Central memory CD4-positive, alpha-beta T cell (primary cell): Measurements from ENCODE around the gene RAB33B.
"Not testable (repeated sequence)": the region's sequence is repeated elsewhere in the genome, so short reads cannot be mapped to it uniquely, and the experiment has no call there.

Experiments
- DNase-seq: peaks from one replicate; pipeline ENCODE4 v3.0.0; 2022
- total RNA-seq, 3 experiments: gene quantifications; one replicate each; lab custom pipeline; 2026; lab: John Stamatoyannopoulos, UW

Gene RAB33B
- 16.8 to 51.4 (median 36.3) reads per million in 3 experiments for total RNA-seq

DNA sequence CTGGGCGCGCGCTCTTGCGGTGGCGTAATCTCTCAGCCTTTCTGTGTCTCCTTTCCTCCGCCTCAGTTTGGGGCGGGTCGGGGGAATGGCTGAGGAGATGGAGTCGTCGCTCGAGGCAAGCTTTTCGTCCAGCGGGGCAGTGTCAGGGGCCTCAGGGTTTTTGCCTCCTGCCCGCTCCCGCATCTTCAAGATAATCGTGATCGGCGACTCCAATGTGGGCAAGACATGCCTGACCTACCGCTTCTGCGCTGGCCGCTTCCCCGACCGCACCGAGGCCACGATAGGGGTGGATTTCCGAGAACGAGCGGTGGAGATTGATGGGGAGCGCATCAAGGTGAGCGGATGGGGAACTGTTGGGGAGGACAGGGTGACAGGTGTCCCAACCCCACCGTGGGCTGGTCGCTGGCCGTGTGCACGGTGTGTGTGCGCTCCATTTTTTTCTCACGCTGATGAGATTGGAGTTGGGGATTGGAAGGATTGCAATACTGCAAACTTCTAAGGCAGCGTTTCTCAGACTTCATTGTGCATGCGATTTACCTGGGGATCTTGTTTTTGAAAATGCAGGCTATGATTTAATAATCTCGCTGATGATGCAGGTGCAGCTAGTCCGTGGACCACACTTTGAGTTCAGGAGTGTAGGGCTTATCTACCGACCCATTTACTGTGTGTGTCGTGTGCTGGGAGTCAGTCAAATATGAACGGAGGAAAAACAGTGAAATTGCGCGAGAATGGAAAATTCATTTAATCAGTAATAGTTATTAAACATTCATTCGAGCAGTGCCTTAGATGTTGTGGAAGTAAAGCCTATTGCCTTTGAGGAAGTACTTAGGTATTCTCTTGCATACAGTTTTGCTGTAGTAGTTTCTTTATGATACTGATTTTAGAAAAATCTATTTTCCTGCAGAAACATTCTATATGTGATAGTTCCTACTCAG, at the start of gene RAB33B:
Gene RAB33B, plus strand, starts transcription at position 11 of the 935 bp plus-strand sequence. Its CDS starts 75 bp downstream, at position 86.
- no peak for DNase-seq

DNA sequence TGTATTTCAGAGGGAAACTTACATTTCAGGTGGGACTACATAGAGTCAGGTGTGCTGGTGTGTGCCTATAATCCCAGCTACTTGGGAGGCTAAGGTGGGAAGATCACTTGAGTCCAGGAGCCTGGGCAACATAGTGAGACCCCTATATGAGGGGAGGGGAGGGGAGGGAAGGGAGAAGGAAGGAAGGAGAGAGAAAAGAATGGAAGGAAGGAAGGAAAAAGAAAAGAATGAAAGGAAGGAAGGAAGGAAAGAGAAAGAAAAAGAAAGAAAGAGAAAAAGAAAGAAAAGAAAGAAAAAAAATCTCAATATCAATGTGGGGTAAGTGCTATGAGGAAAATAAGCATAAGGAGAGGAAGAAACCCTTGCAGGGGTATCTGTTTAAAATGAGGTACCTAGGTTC, 43.6 kb upstream of the RAB33B start:
- DNase-seq, result no peak

DNA sequence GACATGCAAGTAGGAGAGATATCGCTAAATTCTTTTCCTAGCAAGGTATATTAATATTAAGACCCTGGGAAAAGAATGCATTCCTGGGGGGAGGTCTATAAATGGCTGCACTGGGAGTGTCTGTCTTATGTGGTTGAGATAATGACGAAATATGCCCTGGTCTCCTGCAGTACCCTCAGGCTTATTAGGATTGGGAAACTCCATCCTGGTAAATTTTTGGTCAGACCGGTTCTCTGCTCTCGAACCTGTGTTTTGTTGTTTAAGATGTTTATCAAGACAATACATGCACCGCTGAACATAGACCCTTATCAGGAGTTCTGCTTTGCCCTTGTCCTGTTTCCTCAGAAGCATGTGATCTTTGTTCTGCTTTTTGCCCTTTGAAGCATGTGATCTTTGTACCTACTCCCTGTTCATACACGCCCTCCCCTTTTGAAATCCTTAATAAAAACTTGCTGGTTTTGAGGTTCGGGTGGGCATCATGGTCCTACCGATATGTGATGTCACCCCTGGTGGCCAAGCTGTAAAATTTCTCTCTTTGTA, 39.2 kb upstream of the RAB33B start:
- not testable (repeated sequence) for DNase-seq

DNA sequence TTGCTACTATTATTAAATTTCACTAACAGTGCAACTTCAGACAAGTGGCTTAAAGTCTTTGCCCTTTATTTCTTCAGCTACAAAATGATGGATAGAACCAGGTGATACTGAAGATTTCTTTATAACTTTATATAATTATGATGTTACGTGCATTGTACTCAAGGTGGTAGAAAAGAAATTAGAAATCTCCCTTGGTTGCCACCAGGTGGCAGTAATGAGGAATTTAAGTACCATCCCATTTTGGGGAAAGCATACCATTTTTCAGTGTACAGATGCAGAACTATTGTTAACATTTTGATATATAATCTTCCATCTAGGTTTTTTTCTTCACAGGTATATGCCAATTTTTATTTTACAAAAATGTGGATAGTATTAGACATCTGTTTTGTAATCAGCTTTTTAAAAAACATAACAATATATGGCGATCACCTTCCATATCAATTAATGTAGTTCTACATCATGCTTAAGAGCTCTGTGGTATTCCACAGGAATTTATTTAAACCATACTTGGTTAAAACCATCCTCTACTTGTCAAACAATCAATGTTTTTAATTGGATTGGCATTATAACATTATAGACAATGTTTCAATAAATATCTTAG, 37.7 kb upstream of the RAB33B start:
- DNase-seq, result peak; percentile 26

DNA sequence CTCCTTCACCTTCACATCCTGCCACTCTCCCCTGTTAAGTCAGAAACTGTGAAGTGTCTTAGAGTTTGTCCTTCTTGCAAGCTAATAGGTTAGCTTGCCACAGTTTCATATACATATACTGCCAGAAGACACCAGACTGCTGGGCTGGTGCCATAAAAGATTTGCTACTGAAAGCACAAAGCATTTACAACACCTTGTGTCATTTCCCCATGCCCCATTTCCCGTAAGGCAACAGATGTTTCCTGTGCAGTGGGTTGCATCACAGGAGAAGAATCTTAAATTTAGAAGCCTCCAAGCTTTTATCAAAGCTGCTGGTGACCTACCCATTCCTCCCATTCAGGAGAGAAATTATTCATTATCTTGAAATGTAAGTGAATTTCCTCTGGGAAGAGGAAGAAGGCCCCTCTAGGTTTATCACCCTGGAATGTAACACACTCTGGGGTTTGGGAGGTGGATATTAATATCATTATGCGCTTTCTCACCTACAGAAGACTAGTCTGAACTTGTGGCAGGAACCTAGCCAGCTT, 34.5 kb upstream of the RAB33B start:
- no peak for DNase-seq

DNA sequence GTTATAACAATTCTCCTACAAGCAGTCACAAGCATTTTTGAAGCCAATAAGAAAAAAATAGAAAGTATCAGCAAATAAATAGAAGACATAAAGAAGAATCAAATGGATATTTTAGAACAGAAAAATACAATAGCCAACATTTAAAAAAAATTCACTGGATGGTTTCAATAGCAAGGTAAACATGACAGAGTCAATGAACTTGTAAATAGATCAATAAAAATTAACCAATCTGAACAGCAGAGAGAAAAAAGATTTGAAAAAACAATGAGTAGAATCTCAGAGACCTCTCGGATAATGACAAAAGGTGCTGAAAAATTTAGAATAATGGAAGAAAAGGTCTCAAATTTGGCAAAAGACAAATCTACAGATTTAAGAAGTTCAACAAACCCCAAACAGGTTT, 33.3 kb upstream of the RAB33B start:
- DNase-seq, result no peak

DNA sequence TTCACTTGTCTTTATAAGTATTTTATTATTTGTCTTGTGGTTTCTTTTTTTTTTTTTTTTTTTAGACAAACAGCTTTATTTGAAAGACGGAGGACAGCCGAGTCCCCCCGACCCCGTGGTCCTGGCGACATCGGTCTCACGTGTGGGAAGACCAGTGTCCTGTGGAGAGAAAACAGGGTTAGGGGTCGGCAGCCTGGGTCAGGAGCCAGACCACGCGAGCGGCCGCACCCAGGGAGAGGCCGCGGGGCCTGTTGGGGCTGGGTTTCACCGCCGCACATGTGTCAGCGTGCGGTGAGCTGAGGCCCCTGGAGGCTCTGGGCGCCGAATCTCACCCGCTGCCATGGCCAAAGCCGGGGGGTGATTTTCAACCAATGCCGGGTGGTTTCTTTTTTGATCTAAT, 17.8 kb upstream of the RAB33B start:
- no peak for DNase-seq

DNA sequence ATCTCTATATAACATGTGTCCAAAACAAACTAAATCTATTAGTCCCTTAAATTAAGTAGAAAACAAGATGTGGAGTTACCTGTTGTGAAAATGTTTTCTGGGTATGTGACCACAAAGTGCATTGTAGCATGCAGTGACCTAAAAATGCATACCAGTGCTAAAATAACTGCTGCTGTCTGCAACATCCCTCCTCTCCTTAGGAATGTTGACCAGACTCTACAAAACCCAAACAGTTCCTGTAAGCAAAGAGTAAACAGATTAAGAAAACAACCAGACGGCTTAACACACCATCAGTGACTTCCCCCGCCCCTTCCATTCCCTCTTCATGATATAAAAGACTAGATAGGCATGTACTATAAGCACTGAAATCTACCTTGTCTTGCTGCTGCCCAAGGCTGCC, 15.8 kb upstream of the RAB33B start:
- no peak for DNase-seq

DNA sequence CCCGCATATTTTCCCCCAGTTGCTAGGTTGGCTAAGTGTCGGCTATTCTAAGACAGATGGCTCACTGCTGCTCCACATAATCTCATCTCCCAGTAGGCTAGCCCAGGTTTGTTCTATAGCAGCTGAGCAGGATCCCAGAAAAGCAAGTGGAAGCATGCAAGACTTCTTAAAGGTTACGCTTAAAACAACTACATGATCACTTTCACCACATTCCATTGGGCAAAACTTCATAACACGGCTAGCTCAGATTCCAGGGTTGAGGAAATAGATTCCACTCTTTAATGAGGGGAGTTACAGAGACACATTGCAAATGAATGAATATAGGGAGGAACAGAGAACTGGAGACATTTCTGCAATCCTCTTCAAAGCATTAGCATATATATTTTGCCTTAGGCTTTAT, 12.9 kb upstream of the RAB33B start:
- no peak for DNase-seq

DNA sequence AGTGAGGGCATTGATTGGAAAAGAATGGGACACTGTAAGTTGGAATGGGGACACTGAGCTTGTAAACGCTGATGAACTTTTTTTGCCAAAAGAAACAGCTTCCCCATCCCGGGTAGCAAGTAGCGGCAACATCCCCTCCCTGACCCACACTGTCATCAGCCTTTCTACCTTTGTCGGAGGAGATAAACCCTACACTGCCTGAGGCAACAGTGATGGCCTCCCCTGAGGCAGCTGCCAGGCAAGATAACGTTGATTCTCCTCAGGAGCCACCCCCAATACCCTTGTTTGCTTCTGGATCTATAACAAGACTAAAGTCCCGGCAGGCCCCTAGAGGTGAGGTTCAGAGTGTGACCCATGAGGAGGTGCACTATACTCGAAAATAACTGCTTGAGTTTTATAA, 10.3 kb upstream of the RAB33B start:
- no peak for DNase-seq

DNA sequence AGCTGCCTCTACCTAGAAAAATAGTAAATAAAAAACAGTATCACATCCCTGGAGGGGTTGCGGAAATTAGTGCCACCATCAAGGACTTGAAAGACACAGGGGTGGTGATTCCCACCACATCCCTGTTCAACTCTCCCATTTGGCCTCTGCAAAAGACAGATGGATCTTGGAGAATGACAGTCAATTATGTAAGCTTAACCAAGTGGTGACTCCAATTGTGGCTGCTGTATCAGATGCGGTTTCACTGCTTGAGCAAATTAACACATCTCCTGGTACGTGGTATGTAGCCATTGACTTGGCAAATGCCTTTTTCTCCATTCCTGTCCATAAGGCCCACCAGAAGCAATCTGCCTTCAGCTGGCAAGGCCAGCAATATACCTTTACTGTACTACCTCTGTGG, 9.0 kb upstream of the RAB33B start:
- not testable (repeated sequence) for DNase-seq

DNA sequence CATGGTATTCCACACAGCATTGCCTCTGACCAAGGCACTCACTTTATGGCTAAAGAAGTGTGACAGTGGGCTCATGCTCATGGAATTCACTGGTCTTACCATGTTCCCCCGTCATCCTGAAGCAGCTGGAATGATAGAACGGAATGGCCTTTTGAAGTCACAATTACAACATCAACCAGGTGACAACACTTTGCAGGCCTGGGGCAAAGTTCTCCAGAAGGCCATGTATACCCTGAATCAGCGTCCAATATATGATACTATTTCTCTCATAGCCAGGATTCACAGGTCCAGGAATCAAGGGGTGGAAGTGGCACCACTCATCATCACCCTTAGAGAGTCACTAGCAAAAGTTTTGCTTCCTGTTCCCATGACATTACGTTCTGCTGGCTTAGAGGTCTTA, 6.8 kb upstream of the RAB33B start:
- not testable (repeated sequence) for DNase-seq

DNA sequence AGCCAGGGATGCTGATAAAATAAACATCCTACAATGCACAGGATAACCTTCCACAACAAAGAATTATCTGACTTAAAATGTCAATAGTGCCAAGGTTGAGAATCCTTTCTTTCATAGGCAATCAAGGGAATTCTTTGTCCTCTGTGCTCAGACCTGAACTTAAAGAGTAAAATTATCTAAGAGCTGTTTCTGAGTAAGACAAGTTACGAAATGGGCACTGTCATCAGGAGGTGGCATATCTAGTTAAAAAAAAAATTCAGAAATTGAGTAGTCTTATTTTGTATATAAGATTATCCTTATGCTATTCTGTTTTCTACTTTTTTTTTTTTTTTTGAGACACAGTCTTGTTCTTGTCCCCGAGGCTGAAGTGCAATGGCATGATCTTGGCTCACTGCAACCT, 3.3 kb upstream of the RAB33B start:
- DNase-seq, result no peak

DNA sequence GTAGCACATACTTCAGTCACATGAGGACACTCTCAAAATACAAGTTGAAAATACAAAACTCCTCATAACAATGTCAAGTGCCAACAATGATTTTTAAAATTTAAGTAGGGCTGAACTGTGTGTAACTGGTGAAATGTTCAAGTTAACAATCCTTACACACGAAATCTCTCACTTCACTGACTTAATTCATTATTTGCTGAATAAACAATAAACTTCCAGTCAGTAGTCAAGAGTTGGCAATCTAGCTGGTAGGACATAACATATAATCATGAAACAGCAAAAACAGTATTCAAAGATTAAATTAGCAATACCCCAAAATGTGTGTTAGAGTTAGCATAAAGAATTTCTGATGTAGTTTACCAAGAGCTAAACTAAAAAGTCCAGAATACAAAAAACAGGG, 1.9 kb upstream of the RAB33B start:
- no peak for DNase-seq

DNA sequence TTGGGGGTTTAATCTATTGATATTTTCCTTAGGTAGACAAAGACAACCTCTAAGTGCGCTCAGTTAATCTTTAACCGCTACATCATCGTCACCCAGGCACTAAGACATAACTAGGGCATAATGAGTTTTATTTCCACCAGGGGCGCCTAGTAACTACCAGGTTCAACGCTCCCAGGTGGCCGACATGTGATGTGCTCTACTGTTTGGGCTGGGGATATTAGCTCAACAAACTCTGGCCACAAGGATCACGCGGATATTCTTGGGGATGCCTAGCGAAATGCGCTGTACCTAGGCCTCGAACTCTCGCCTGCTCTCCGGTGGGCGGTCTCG, 915 bp upstream of the RAB33B start:
- peak; percentile 80 for DNase-seq

DNA sequence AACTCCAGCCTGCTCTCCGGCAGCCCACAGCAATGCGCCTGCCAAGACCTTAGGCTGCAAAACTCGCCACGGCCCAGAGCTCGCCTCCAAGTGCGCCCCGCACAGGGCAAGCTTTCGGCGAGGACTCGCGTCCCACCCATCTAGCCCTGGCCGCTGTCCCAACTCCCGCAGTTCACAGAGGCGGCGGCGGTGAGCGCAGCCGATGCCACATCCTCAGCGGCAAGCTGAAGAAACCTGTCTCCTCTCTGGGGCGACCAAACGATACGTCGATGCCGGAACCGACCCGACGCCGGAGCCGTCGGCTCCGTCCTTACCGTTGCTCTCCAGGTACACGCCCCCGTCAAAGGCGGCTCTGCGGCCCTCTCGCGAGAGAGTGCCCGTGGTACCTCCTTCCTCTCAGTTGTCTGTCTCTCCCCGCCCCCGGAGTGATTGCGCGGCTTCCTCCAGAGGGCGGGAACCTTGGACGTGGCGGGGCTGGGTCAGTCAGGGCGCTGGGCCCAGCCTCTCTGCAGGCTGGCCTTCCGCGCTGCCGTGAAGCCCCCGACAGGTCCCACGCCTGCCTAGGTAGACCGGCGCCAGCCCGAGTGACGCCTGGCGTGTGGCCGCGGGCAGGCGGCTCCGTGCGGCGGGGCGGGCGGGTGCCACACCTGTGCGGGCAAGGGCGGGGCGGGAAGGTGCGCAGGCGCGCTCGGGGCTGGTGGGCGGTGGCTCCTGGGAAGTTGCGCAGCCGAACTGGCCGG, 380 bp upstream of the RAB33B start:
- peak; percentile 96 for DNase-seq

DNA sequence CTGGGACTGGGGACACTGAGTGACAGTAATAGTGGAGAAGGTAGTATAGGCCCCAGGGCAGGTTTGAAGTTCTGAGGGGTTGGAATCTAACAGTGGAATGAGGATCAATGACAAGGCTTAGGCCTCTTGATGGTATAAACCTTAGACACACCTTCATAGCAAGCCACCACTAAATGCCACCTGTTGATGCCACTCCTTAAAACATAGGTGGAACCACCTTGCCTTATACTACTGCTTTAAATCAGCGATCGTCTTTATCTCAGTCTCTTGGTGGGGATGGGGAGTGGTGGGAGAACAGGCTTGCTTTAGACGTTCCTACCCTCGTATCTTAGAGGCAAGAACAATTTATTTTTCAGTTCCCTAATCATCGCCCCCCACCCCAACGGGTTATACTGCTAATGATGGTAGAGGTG, 1.2 kb downstream of the RAB33B start:
- DNase-seq, result no peak

DNA sequence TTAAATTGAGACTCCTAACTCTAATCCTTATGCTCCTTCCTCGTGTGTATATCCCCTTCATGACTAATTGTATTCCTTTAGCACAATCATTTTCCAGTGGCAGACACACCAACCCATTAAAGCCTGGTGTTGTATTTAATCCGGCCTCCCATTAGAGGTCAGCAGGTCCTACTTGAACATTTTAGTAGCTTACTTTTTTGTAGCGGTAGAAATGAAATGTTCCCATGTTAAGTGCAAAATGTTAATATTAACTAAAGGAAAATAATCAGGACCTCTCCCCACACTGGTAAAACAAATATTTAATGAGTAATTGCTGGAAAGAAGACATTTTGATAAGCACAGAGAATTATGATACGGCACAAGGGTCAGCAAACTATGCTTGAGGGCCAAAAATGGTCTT, 3.4 kb downstream of the RAB33B start:
- no peak for DNase-seq

DNA sequence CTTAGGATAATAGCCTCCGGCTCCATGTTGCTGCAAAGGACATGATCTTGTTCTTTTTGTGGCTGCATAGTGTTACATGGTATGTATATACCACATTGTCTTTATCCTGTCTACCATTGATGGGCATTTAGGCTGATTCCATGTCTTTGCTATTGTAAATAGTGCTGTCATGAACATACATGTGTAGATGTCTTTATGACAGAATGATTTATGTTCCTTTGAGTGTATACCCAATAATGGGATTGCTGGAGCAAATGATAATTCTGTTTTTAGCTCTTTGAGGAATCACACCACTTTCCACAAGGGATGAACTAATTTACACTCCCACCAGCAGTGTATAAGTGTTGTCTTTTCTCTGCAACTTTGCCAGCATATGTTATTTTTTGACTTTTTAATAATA, 4.6 kb downstream of the RAB33B start:
- DNase-seq, result no peak

DNA sequence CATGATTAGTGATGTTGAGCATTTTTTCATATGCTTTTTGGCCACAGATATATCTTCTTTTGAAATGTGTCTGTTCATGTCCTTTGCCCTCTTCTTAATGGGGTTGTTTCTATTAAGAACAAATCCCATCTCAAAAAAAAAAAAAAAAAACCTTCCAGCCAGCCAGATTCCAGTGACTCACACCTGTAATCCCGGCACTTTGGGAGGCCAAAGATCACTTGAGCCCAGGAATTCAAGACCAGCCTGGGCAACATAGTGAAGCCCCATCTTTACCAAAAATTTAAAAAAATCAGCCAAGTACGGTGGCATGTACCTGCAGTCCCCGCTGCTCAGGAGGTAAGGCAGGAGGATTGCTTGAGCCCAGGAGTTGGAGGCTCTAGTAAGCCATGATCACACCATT, 5.1 kb downstream of the RAB33B start:
- no peak for DNase-seq

DNA sequence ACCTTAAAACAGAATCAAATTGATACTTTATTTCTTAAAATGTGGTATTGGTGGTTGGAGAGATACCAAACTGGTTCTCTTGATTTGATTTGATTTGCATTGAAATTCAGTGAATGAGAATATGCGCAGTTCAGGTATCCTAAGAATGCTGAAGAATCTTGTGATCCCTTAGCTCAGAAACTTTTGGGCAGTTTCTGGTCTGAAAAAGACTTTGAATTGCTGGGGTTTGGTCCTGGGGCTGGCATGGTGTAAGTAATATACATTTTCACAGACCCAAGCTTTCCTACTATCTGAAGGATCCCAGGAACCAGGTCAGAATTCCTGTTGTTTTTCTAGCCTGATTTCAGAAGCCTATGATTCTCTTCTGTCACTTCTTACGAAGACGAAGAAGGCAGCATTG, 6.6 kb downstream of the RAB33B start:
- DNase-seq, result no peak

DNA sequence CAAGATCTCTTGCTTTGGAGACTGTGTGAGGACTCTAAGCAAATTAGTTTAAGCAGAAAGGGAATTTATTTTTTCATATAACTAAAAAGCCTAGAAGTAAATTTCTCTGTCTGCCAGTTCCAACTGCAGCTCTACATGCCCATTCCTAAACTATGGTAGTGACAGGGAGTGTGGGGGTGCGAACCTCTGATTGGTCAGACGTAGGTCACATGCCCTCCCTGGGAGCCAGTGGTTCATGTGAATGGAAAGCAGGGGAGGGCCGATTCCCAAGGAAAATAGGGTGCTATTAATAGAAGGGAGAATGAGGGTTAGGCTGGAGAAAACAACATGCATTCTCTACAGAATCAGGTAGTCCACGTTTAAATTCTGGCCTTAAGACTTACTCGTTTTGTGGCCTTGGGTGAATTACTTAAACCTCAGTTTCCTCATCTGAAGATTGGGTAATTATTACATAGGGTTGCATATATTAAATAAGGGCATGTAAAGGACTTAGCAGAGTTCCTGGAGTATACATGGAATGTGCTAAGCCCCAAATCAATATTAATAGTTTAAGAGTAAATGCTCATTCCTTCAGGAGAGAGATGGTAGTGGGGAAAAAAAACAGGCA, 7.2 kb downstream of the RAB33B start:
- DNase-seq, result no peak

DNA sequence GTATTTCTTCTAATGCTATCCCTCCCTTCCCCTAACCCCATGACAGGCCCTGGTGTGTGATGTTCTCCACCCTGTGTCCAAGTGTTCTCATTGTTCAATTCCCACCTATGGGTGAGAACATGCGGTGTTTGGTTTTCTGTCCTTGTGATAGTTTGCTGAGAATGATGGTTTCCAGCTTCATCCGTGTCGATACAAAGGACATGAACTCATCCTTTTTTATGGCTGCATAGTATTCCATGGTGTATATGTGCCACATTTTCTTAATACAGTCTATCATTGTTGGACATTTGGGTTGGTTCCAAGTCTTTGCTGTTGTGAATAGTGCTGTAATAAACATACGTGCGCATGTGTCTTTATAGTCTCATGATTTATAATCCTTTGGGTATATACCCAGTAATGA, 10.6 kb downstream of the RAB33B start:
- not testable (repeated sequence) for DNase-seq
